ENCODE data around the gene HNF1A.
A peak's percentile ranks its signal among the peaks of the same experiment; 100 is the strongest.
"Not testable (repeated sequence)": the region's sequence is repeated elsewhere in the genome, so short reads cannot be mapped to it uniquely, and the experiment has no call there.

Gene HNF1A, protein sequence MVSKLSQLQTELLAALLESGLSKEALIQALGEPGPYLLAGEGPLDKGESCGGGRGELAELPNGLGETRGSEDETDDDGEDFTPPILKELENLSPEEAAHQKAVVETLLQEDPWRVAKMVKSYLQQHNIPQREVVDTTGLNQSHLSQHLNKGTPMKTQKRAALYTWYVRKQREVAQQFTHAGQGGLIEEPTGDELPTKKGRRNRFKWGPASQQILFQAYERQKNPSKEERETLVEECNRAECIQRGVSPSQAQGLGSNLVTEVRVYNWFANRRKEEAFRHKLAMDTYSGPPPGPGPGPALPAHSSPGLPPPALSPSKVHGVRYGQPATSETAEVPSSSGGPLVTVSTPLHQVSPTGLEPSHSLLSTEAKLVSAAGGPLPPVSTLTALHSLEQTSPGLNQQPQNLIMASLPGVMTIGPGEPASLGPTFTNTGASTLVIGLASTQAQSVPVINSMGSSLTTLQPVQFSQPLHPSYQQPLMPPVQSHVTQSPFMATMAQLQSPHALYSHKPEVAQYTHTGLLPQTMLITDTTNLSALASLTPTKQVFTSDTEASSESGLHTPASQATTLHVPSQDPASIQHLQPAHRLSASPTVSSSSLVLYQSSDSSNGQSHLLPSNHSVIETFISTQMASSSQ

GRCh38 chr12:120978296-120979219 is at the start of gene HNF1A:
HNF1A (plus strand) TSS chr12:120978543; CDS start chr12:120978769, 226 bp downstream.
- no peak for DNase-seq

GRCh38 chr12:120928864-120929652 is 49.3 kb upstream of the HNF1A start:
- DNase-seq, result peak; percentile 44

DNA sequence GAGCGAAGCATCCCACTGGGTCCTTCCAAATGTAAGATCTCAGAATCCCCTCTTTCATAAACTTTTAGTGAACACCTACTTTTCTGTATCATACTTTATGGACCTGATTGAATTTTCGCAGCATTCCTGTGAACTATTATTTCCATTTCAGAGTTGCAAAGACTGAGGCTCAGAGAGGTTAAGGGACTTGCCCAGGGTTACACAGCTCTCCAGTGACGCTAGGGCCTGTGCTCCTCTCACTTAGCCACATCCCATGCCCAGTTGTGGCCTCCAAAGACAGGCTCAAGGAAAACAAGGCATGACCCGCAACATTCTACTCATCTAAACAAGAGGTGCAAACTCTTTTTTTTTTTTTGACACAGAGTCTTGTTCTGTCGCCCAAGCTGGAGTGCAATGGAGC is 48.3 kb upstream of the HNF1A start:
- DNase-seq, result no peak

DNA sequence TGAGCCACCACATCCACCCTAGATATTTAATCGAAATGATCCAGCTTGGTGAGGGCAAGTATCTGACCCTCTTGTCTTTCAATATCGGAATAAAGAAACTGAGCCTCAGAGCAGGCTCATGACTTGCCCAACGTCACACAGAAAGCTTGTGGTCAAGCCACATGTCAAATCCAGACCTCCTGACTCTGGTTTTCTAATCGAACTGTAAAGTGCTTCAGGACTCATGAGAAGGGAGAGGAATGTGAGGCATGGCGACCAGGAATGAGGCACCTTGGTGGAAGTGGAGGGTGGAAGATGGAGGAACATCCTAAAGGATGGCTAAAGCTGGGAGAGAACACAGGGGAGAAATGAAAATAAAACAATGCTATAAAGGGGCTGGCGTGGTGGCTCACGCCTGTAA is 46.3 kb upstream of the HNF1A start:
- DNase-seq, result no peak

- no peak for DNase-seq
Observed at GRCh38 chr12:120932956-120933526, 45.3 kb upstream of the HNF1A start.

DNA sequence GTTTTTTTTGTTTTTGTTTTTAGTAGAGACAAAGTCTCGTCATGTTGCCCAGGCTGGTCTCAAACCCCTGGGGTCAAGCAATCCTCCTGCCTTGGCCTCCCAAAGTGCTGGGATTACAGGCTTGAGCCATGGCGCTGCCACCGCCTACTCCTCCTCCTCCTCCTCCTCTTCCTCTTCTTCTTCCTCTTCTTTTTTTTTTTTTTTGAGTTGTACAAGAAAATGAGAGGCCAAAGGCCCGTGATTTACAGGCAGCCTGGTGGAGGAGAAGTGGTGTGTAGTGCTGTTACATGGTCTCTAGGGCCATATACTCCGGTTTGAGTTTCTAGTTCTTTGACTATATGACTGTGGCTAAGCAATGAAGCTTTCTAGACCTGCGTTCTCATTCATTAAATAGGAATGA is 44.6 kb upstream of the HNF1A start:
- no peak for DNase-seq

GRCh38 chr12:120936197-120936596 is 42.1 kb upstream of the HNF1A start:
- DNase-seq, result no peak

- DNase-seq, result no peak
Observed at GRCh38 chr12:120938496-120938895, 39.8 kb upstream of the HNF1A start.

DNA sequence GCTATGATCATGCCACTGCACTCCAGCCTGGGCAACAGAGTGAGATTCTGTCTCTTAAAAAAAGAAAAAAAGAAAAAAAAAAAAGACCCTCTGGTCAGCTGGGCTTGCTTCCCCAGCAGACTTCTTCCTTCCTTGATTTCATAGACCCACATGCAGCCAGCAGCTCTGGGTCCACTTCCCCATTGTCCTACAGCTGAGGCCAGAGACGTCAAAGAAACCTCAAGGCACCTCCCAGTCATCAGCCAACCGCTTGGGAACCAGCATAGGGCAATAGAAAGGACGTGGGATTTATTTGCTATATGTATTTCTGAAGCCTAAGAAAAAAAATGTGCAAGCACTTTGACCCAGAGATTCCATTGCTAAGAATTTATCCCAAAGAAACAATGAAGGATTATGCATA is 38.8 kb upstream of the HNF1A start:
- DNase-seq, result no peak

DNA sequence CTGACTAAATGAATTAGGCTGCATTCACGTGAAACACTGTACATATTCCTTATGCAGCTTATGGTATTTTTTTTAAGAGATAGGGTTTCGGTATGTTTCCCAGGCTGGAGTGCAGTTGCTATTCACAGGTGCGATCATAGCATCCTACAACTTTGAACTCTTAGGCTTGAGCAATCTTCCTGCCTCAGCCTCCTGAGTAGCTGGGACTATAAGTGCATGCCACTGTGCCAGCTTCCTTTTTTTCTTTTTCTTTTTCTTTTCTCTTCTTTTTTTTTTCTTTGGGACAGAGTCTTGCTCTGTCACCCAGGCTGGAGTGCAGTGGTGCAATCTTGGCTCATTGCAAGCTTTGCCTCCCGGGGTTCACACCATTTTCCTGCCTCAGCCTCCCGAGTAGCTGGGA is 38.3 kb upstream of the HNF1A start:
- DNase-seq, result no peak

- no peak for DNase-seq
Observed at GRCh38 chr12:120940799-120941198, 37.5 kb upstream of the HNF1A start.

DNA sequence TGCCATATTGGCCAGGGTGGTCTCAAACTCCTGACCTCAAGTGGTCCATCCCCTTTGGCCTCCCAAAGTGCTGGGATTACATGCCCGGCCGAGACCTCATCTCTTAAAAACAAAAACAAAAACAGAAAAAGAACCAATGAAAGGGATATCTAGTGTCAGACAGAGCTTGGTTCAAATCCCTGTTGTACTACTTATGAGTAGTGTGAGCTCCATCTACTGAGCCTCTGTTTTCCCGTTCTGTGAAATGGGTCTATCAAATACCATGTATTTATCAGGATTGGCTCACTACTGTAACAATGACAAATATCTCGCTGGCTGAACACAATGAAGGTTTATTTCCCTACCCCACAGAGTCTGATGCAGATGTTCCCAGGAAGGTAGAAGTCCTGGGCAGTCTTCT is 36.9 kb upstream of the HNF1A start:
- DNase-seq, result no peak

GRCh38 chr12:120941846-120942405 is 36.4 kb upstream of the HNF1A start:
- DNase-seq, result no peak

DNA sequence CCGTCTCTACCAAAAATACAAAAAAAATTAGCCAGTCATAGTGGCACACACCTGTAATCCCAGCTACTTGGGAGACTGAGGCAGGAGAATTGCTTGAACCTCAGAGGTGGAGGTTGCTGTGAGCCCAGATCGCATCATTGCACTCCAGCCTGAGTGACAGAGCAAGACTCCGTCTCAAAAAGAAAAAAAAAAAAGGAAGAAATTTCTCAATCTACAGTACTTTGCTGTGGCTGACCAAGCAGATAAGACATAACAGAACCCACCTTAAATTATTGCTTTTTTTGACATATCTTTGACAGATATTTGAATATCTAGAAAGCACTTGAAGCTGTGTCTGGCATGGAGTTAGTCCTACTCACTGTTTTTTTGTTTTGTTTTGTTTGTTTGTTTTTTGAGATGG is 34.9 kb upstream of the HNF1A start:
- DNase-seq, result no peak

- peak; percentile 54 for DNase-seq
Observed at GRCh38 chr12:120944645-120945217, 33.6 kb upstream of the HNF1A start.

DNA sequence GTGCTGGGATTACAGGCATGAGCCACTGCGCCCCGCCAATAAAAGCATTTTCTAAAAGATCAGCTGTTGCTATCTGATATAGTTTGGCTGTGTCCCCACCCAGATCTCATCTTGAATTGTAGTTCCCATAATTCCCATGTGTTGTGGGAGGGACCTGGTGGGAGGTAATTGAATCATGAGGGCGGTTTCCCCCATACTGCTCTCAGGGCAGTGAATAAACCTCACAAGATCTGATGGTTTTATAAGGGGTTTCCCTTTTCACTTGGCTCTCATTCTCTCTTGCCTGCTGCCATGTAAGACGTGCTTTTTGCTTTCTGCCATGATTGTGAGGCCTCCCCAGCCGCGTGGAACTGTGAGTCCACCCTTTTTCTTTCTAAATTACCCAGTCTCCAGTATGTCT is 32.8 kb upstream of the HNF1A start:
- DNase-seq, result not testable (repeated sequence)

DNA sequence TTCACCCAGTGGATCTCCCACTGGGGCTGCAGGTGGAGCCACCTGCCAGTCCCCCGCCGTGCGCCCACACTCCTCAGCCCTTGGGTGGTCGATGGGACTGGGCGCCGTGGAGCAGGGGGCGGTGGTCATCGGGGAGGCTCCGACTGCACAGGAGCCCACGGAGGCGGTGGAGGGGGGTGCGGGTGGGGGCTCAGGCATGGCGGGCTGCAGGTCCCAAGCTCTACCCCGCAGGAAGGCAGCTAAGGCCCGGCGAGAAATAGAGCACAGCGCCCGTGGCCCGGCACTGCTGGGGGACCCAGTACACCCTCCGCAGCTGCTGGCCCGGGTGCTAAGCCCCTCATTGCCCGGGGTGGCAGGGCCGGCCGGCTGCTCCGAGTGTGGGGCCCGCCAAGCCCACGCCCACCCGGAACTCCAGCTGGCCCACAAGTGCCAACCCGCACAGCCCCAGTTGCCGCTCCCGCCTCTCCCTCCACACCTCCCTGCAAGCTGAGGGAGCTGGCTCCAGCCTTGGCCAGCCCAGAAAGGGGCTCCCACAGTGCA is 28.0 kb upstream of the HNF1A start:
- DNase-seq, result not testable (repeated sequence)

DNA sequence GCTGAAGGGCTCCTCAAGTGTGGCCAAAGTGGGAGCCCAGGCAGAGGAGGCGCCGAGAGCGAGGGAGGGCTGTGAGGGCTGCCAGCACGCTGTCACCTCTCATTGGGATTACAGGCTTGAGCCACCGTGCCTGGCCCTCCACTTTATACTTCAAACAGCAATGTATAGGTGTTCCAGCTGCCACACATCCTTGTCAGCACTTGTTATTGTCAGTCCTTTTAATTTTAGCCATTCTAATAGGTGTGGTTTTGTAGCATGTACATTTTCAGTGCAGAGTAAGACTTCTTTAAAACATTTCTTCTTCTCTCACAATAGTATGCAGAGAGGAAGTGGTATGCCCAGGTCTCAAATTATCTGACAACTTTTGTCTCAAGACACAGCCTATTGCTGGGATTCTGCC is 27.5 kb upstream of the HNF1A start:
- DNase-seq, result no peak

- no peak for DNase-seq
Observed at GRCh38 chr12:120955232-120955631, 23.1 kb upstream of the HNF1A start.

DNA sequence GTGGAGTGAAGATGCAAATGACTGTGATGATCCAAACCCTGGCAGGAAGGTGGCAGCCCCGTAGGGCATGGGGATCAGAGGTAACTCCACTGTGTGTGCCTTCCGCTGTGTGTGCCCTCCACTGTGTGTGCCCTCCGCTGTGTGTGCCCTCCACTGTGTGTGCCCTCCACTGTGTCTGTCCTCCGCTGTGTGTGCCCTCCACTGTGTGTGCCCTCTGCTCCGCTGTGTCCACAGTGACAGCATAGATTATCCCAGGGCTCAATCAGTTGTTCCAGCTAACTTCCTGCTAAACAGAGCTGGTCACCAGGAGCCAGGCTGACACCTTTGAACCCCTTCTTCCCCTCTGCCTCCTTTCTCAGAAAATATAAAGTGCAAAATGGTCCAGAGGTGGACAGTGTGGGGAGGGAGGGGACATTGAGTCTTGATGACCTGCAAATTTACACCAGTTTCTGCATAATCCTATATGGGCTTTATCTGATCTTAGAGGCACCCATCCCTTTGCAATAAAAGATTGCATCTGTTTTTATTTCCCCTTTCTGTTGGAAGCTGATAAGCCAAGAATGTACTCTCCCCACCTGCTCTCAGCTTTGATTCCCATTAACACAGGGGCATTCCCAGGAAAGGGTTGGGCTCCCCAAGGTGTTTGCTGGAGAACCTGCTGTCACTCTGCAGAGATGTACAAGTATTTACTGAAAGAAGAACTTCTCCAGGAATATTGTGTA is 21.6 kb upstream of the HNF1A start:
- no peak for DNase-seq

All from eye (tissue), 1 donor.